Caco-2 (cell line): ENCODE data around the gene PKDREJ. TPM values are rescaled to one million over a fixed set of nuclear protein-coding genes. Genes with fewer than 3 reads are reported as not detected.

Source experiments
- BruUV-seq: library from RNA; stranded (reverse); fragments of 400-500 nt; replicated peaks from 2 replicates; lab custom pipeline; 2021; lab: Mats Ljungman, UMichigan
- CTCF ChIA-PET: fragments of 300-600 bp; sonication (Branson Sonifier 250); formaldehyde crosslinking; loops from one replicate; lab custom pipeline; 2022; ENCODE audit warnings: antibody characterized with exemption; lab: Charles Lee
- POLR2A ChIA-PET: fragments of 300-600 bp; sonication (Branson Sonifier 250); formaldehyde crosslinking; loops from one replicate; lab custom pipeline; 2022; ENCODE audit warnings: antibody characterized with exemption; lab: Charles Lee
- DNase-seq, 2 experiments: peaks; one replicate each; pipeline versions ENCODE4 v3.0.0 to v3.0.0-alpha.2; 2020 to 2022
- H3K27me3 ChIP-seq: replicated peaks from 2 replicates; pipeline ENCODE4 v1.6.0; 2011; ENCODE audit warnings: low read length; ENCODE audit not compliant: control insufficient read depth, insufficient read depth
- H3K36me3 ChIP-seq: 2 replicates; pipeline ENCODE4 v1.5.1; 2011; ENCODE audit warnings: low read length; ENCODE audit not compliant: control insufficient read depth, insufficient read depth
- H3K4me1 ChIP-seq: fragments of 250-450 bp; sonication (Bioruptor Pico); 2 replicates; pipeline ENCODE4 v1.5.1; 2020; ENCODE audit warnings: mild to moderate bottlenecking
- H3K4me3 ChIP-seq: 2 replicates; pipeline ENCODE4 v1.5.1; 2011; ENCODE audit warnings: low read depth, mild to moderate bottlenecking, control low read depth, low read length
- H3K9me3 ChIP-seq: fragments of 250-450 bp; sonication (Bioruptor Pico); 2 replicates; pipeline ENCODE4 v1.5.1; 2020; ENCODE audit warnings: mild to moderate bottlenecking, moderate library complexity
- H3K27ac Mint-ChIP-seq: one replicate; pipeline ENCODE4 v1.8.0; 2022; ENCODE audit warnings: mixed read lengths; ENCODE audit not compliant: unreplicated experiment
- H3K27me3 Mint-ChIP-seq: one replicate; pipeline ENCODE4 v1.8.0; 2022; ENCODE audit warnings: mixed read lengths; ENCODE audit not compliant: insufficient read depth, unreplicated experiment
- H3K36me3 Mint-ChIP-seq: one replicate; pipeline ENCODE4 v1.8.0; 2022; ENCODE audit warnings: mild to moderate bottlenecking, mixed read lengths; ENCODE audit not compliant: insufficient read depth, unreplicated experiment
- H3K4me1 Mint-ChIP-seq: one replicate; pipeline ENCODE4 v1.8.0; 2022; ENCODE audit warnings: low read depth, mixed read lengths; ENCODE audit not compliant: unreplicated experiment
- H3K4me3 Mint-ChIP-seq: one replicate; pipeline ENCODE4 v1.8.0; 2022; ENCODE audit warnings: mild to moderate bottlenecking, moderate library complexity, mixed read lengths; ENCODE audit not compliant: unreplicated experiment
- H3K9me3 Mint-ChIP-seq: one replicate; pipeline ENCODE4 v1.8.0; 2022; ENCODE audit warnings: mixed read lengths; ENCODE audit not compliant: unreplicated experiment
- intact Hi-C: fragments of 100-400 bp; cut with micrococcal nuclease; formaldehyde crosslinking; loops from one replicate; pipeline ENCODE4 v1.10.0; 2022; ENCODE audit not compliant: unreplicated experiment
- total RNA-seq: library from RNA; stranded (reverse); gene quantifications from 2 replicates; pipeline ENCODE4 v1.2.3, GENCODE V29; 2022
- TF ChIP-seq, protein P1 (sequence below), 2 experiments: fragments of 200-600 bp in 1 of 2; IDR thresholded peaks; 1 replicate in 1 of 2; 2 replicates in 1 of 2; pipeline versions ENCODE4 v1.5.1 to v1.8.0; 2011 to 2022; ENCODE audit warnings: antibody characterized with exemption in 1 of 2, control low read depth in 1 of 2, inconsistent platforms in 1 of 2, low read depth in 1 of 2, low read length in 1 of 2, mild to moderate bottlenecking in 1 of 2, moderate library complexity in 1 of 2; ENCODE audit not compliant: insufficient read depth in 1 of 2, severe bottlenecking in 1 of 2, unreplicated experiment in 1 of 2

PKDREJ gene
- total RNA-seq, 1 experiment from 2014 or later: not detected

DNA sequence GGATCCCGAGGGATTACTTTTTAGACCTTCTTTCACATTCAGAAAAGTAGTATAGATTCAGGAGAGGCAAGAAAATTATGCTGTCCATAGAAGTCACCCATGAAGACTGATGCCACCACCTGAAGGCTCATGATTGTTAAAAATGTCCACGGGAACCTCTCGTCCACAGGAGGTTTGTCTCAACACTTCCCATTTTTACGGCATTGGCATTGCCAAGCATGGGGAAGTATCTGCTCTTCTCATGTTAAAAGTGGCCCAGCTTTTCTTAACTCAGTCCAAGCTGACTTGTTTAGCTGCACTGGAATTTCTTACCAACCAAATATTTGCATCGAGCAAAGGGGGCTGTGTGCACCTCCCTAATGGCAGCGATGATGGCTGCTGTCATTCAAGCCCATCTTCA is 22.6 kb downstream of the PKDREJ start:
- no peak overlapping the region for H3K27ac Mint-ChIP-seq
- DNase-seq: no peak
- ChIA-PET CTCF (no interaction called here), POLR2A (no interaction called here)
- Histone ChIP-seq H3K27me3 (no peaks in the 10 kb centered on the region), H3K9me3 (no peaks in the 10 kb centered on the region), H3K36me3 (no peaks in the 10 kb centered on the region), H3K4me1 (peaks cover 10% of the 10 kb centered on the region; the same call in 1 of the 2 replicates), H3K4me3 (no peak overlapping the region)
- no TSS peak for BruUV-seq
- intact Hi-C loops: no loop called here
- no peaks in the 10 kb centered on the region for H3K9me3 Mint-ChIP-seq
- TF ChIP-seq, protein P1, sequence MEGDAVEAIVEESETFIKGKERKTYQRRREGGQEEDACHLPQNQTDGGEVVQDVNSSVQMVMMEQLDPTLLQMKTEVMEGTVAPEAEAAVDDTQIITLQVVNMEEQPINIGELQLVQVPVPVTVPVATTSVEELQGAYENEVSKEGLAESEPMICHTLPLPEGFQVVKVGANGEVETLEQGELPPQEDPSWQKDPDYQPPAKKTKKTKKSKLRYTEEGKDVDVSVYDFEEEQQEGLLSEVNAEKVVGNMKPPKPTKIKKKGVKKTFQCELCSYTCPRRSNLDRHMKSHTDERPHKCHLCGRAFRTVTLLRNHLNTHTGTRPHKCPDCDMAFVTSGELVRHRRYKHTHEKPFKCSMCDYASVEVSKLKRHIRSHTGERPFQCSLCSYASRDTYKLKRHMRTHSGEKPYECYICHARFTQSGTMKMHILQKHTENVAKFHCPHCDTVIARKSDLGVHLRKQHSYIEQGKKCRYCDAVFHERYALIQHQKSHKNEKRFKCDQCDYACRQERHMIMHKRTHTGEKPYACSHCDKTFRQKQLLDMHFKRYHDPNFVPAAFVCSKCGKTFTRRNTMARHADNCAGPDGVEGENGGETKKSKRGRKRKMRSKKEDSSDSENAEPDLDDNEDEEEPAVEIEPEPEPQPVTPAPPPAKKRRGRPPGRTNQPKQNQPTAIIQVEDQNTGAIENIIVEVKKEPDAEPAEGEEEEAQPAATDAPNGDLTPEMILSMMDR (IDR thresholded peaks at IDR 0.05; ENCODE audit: insufficient read depth in 1 of 2, low read depth in 1 of 2, low read length in 1 of 2, severe bottlenecking in 1 of 2, unreplicated experiment in 1 of 2): no peak
- no peak overlapping the region for H3K4me3 Mint-ChIP-seq
- no peaks in the 10 kb centered on the region for H3K27me3 Mint-ChIP-seq
- no peaks in the 10 kb centered on the region for H3K4me1 Mint-ChIP-seq
- no peaks in the 10 kb centered on the region for H3K36me3 Mint-ChIP-seq

DNA sequence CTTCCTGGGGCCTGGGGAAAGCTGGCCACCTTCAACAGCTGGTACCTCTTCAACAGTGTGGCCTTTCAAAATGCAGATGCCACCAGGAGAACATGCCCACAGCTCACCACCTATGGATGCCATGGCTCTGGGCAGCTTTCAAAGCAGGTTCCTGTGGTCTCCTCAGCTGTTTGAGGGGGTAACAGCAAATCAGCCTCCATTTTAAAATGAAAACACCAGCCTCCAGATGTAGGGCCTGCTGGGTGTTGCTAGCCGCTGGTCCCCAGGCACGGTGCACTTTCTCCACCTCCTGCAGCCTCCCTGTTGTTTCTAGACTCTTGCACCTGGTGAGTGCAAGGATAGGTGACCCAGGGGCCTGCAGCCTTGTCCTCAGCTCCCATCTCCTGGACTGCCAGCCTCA is 23.1 kb downstream of the PKDREJ start:
- H3K27me3 ChIP-seq: no peaks in the 10 kb centered on the region
- Mint-ChIP-seq H3K27ac (no peak overlapping the region), H3K36me3 (no peaks in the 10 kb centered on the region), H3K4me3 (no peak overlapping the region), H3K4me1 (no peaks in the 10 kb centered on the region), H3K9me3 (no peaks in the 10 kb centered on the region), H3K27me3 (no peaks in the 10 kb centered on the region)
- POLR2A ChIA-PET: no interaction called here
- H3K9me3 ChIP-seq: no peaks in the 10 kb centered on the region
- DNase-seq: no peak
- no peaks in the 10 kb centered on the region for H3K36me3 ChIP-seq
- peaks cover 10% of the 10 kb centered on the region; the same call in 1 of the 2 replicates for H3K4me1 ChIP-seq
- BruUV-seq: no TSS peak
- CTCF ChIA-PET: no interaction called here
- TF ChIP-seq, protein P1 (IDR thresholded peaks at IDR 0.05; ENCODE audit: insufficient read depth in 1 of 2, low read depth in 1 of 2, low read length in 1 of 2, severe bottlenecking in 1 of 2, unreplicated experiment in 1 of 2): no peak
- intact Hi-C loops: no loop called here
- H3K4me3 ChIP-seq: no peak overlapping the region

DNA sequence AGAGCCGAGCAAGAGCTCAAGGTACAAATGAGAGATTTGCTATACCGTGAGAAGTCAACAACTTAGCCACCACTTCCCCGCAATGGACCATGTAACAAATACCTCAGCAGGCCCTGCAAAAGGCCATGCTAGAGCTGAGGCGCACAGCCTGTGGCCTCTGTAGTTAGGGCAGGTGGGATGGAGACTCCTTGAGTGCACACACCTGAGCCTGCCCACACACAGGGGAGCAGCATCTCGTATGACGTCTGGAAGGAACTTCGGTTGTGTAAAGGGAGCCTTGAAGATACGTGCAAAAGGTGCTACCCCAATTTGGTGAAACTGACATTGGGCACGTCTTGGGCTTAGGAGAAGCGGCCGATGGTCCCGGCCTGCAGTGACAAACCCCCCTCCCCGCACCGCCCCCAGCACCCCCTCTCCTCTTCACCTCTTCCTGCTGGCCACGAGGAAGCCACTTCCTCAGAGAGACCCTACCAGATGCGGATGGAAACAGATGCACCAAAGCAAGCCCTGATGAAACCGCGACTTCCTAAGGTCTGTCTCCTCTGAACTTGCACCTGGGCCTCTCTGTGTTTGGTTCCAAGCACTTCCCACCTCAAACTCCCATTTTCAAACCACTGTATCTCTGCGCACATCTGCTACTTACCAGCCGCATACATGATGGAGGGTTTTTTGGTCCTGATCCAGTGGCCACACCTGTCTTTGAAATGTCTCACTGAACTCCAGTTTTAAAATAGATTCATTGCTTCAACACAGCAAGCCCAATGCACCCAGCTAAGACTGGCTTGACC is 23.7 kb downstream of the PKDREJ start:
- Mint-ChIP-seq H3K27me3 (no peaks in the 10 kb centered on the region), H3K9me3 (no peaks in the 10 kb centered on the region), H3K27ac (no peak overlapping the region), H3K36me3 (no peaks in the 10 kb centered on the region), H3K4me3 (no peak overlapping the region), H3K4me1 (no peaks in the 10 kb centered on the region)
- H3K4me3 ChIP-seq: no peak overlapping the region
- no peaks in the 10 kb centered on the region for H3K27me3 ChIP-seq
- no TSS peak for BruUV-seq
- CTCF ChIA-PET: no interaction called here
- H3K36me3 ChIP-seq: no peaks in the 10 kb centered on the region
- no peaks in the 10 kb centered on the region for H3K9me3 ChIP-seq
- H3K4me1 ChIP-seq: peaks cover 10% of the 10 kb centered on the region; the same call in 1 of the 2 replicates
- TF ChIP-seq, protein P1 (IDR thresholded peaks at IDR 0.05; ENCODE audit: insufficient read depth in 1 of 2, low read depth in 1 of 2, low read length in 1 of 2, severe bottlenecking in 1 of 2, unreplicated experiment in 1 of 2): no peak
- intact Hi-C loops: no loop called here
- POLR2A ChIA-PET: no interaction called here
- no peak for DNase-seq
